GM23338 (cell line): ENCODE data around the gene EHF. TPM values are rescaled to one million over a fixed set of nuclear protein-coding genes. Genes with fewer than 3 reads are reported as not detected.

ENCODE experiments used
- ATAC-seq: fragments of 200-7000 bp; cut with Tn5 transposase; 3 replicates; pipeline ENCODE4 v1.9.1; 2020
- DNase-seq: peaks from one replicate; pipeline ENCODE4 v3.0.0-alpha.2; 2015; ENCODE audit warnings: low spot score
- H2AFZ ChIP-seq: fragments of 200-600 bp; sonication (generic); 2 replicates; pipeline ENCODE4 v1.8.0; 2016; ENCODE audit warnings: antibody characterized with exemption, mild to moderate bottlenecking, moderate library complexity
- H3F3A ChIP-seq: fragments of 200-600 bp; sonication (generic); replicated peaks from 2 replicates; pipeline ENCODE4 v1.8.0; 2017; ENCODE audit warnings: antibody characterized with exemption, mixed run types, low read depth
- H3K27ac ChIP-seq: fragments of 200-600 bp; sonication (generic); 2 replicates; pipeline ENCODE4 v1.6.1; 2016; ENCODE audit warnings: low read depth
- H3K27me3 ChIP-seq: fragments of 200-600 bp; sonication (generic); 2 replicates; pipeline ENCODE4 v1.8.0; 2016; ENCODE audit warnings: mild to moderate bottlenecking, mixed run types, moderate library complexity; ENCODE audit not compliant: insufficient read depth
- H3K36me3 ChIP-seq: fragments of 200-600 bp; sonication (generic); 2 replicates; pipeline ENCODE4 v1.8.0; 2016; ENCODE audit warnings: mild to moderate bottlenecking; ENCODE audit not compliant: insufficient read depth
- H3K4me1 ChIP-seq: fragments of 200-600 bp; sonication (generic); 2 replicates; pipeline ENCODE4 v1.8.0; 2016; ENCODE audit warnings: mild to moderate bottlenecking, moderate library complexity; ENCODE audit not compliant: insufficient read depth
- H3K4me2 ChIP-seq: fragments of 200-600 bp; sonication (generic); 2 replicates; pipeline ENCODE4 v1.7.1; 2017; ENCODE audit warnings: mixed run types
- H3K4me3 ChIP-seq: fragments of 200-600 bp; sonication (generic); 2 replicates; pipeline ENCODE4 v1.6.1; 2016; ENCODE audit warnings: mixed run types
- H3K79me2 ChIP-seq: fragments of 200-600 bp; sonication (generic); replicated peaks from 2 replicates; pipeline ENCODE4 v1.8.0; 2017; ENCODE audit warnings: mild to moderate bottlenecking; ENCODE audit not compliant: insufficient read depth
- H3K9me2 ChIP-seq: fragments of 200-600 bp; sonication (generic); 2 replicates; pipeline ENCODE4 v1.8.0; 2017; ENCODE audit not compliant: insufficient read depth
- H4K20me1 ChIP-seq: fragments of 200-600 bp; sonication (generic); replicated peaks from 2 replicates; pipeline ENCODE4 v1.8.0; 2017; ENCODE audit warnings: mild to moderate bottlenecking; ENCODE audit not compliant: insufficient read depth
- H3K27ac Mint-ChIP-seq: 2 replicates; pipeline ENCODE4 v1.8.0; 2020; ENCODE audit warnings: inconsistent platforms, mild to moderate bottlenecking, moderate library complexity, mixed read lengths
- H3K27me3 Mint-ChIP-seq: 3 replicates; pipeline ENCODE4 v1.8.0; 2022; ENCODE audit warnings: low read depth, mild to moderate bottlenecking, moderate library complexity, mixed read lengths, inconsistent platforms; ENCODE audit not compliant: insufficient read depth, poor library complexity
- H3K36me3 Mint-ChIP-seq: 3 replicates; pipeline ENCODE4 v1.8.0; 2021; ENCODE audit warnings: low read depth, mild to moderate bottlenecking, inconsistent platforms, moderate library complexity, mixed read lengths
- H3K4me1 Mint-ChIP-seq: 3 replicates; pipeline ENCODE4 v1.8.0; 2020; ENCODE audit warnings: mild to moderate bottlenecking, inconsistent platforms, mixed read lengths
- H3K4me3 Mint-ChIP-seq: 3 replicates; pipeline ENCODE4 v1.8.0; 2021; ENCODE audit warnings: moderate library complexity, mild to moderate bottlenecking, inconsistent platforms, mixed read lengths
- H3K9me3 Mint-ChIP-seq: 3 replicates; pipeline ENCODE4 v1.8.0; 2020; ENCODE audit warnings: moderate library complexity, mild to moderate bottlenecking, inconsistent platforms, mixed read lengths
- CREB1 ChIP-seq: fragments of 250-450 bp; sonication (Bioruptor Pico); IDR thresholded peaks from 2 replicates; pipeline ENCODE4 v1.5.0; 2020; ENCODE audit warnings: low read depth, mild to moderate bottlenecking, moderate library complexity
- CTCF ChIP-seq, 2 experiments: fragments of 200-600 bp in 1 of 2; sonication (generic) in 1 of 2; conservative IDR thresholded peaks; 2 replicates each; pipeline versions ENCODE4 v1.5.1 to v1.6.1; 2016 to 2017; ENCODE audit warnings: antibody characterized with exemption in 2 of 2, low read depth in 2 of 2, mild to moderate bottlenecking in 2 of 2, moderate library complexity in 1 of 2
- EZH2phosphoT487 ChIP-seq: fragments of 200-600 bp; sonication (generic); IDR thresholded peaks from one replicate; pipeline ENCODE4 v1.8.1; 2018; ENCODE audit warnings: antibody characterized with exemption; ENCODE audit not compliant: unreplicated experiment
- JUNB ChIP-seq: IDR thresholded peaks from one replicate; pipeline ENCODE4 v1.6.1; 2016; ENCODE audit warnings: antibody characterized with exemption; ENCODE audit not compliant: unreplicated experiment
- REST ChIP-seq: IDR thresholded peaks from one replicate; pipeline ENCODE4 v1.6.1; 2018; ENCODE audit warnings: antibody characterized with exemption; ENCODE audit not compliant: unreplicated experiment
- ZNF331 ChIP-seq: fragments of 250-450 bp; sonication (Bioruptor Pico); IDR thresholded peaks from 2 replicates; pipeline ENCODE4 v1.5.0; 2020; ENCODE audit warnings: low read depth, mild to moderate bottlenecking, moderate library complexity
- polyA plus RNA-seq: library from polyadenylated mRNA; unstranded; fragments of >200 nt; fragmentation: Nextera tagmentation; extraction: Ambion mirVana; gene quantifications from 2 replicates; pipeline ENCODE4 v1.2.1, GENCODE V29; 2016
- total RNA-seq: library from RNA; depleted of rRNA; stranded (reverse); fragments of >200 nt; shearing (Covaris generic); gene quantifications from 2 replicates; pipeline ENCODE4 v1.2.3, GENCODE V29; 2014
- TF ChIP-seq, protein P1 (sequence below): fragments of 250-450 bp; sonication (Bioruptor Pico); IDR thresholded peaks from 2 replicates; pipeline ENCODE4 v1.5.0; 2020; ENCODE audit warnings: mild to moderate bottlenecking, moderate library complexity
- TF ChIP-seq, protein P2 (sequence below): IDR thresholded peaks from 2 replicates; pipeline ENCODE4 v1.6.1; 2016; ENCODE audit warnings: antibody characterized with exemption

The EHF gene
- total and polyA plus RNA-seq, 2 experiments from 2014 or later: not detected

GRCh38 chr11:34619062-34619516, 1.8 kb upstream of the EHF start (continued):
- no peak for TF ChIP-seq REST

DNA sequence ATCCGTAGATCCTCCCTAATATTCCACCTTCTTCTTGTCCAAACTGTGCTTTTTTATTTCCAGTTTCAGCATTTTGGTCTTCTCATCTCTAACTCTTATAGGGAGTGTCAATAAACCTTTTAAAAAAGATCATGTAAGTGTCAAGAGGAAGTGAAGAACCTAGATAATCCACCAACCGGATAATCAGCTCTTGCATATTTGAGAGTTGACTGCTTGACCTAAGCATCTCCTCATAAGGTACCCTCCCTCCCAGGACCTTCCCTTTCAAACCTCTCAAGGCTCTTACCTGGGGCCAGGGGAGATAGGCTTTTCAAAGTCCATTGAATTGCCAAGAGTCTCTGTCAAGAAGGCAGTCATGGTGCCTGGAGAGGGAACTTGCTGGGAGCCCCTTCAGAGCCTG, 691 bp upstream of the EHF start:
- Histone ChIP-seq H4K20me1 (no peaks in the 10 kb centered on the region), H3K27me3 (no peaks in the 10 kb centered on the region), H3F3A (no peaks in the 10 kb centered on the region), H3K79me2 (no peaks in the 10 kb centered on the region), H3K27ac (no peak overlapping the region), H3K4me3 (no peak overlapping the region), H2AFZ (no peak overlapping the region), H3K36me3 (no peaks in the 10 kb centered on the region), H3K4me1 (peaks cover 6% of the 10 kb centered on the region; the same call in 1 of the 2 replicates), H3K9me2 (peaks cover 24% of the 10 kb centered on the region; the same call in 1 of the 2 replicates), H3K4me2 (no peak overlapping the region)
- Mint-ChIP-seq H3K9me3 (no peaks in the 10 kb centered on the region), H3K36me3 (no peaks in the 10 kb centered on the region), H3K4me3 (no peak overlapping the region), H3K27me3 (no peaks in the 10 kb centered on the region), H3K27ac (no peak overlapping the region), H3K4me1 (peaks cover 6% of the 10 kb centered on the region; the same call in 2 of the 3 replicates)
- DNase-seq: no peak
- no peak for ATAC-seq
- TF ChIP-seq CTCF (conservative IDR thresholded peaks at IDR 0.05; ENCODE audit: low read depth in 2 of 2): no peak
- TF ChIP-seq REST: no peak
- no peak for TF ChIP-seq CREB1 (CRISPR knock-in tag)
- TF ChIP-seq EZH2phosphoT487: no peak
- no peak for TF ChIP-seq ZNF331 (CRISPR knock-in tag)
- TF ChIP-seq JUNB: no peak
- TF ChIP-seq, protein P1, sequence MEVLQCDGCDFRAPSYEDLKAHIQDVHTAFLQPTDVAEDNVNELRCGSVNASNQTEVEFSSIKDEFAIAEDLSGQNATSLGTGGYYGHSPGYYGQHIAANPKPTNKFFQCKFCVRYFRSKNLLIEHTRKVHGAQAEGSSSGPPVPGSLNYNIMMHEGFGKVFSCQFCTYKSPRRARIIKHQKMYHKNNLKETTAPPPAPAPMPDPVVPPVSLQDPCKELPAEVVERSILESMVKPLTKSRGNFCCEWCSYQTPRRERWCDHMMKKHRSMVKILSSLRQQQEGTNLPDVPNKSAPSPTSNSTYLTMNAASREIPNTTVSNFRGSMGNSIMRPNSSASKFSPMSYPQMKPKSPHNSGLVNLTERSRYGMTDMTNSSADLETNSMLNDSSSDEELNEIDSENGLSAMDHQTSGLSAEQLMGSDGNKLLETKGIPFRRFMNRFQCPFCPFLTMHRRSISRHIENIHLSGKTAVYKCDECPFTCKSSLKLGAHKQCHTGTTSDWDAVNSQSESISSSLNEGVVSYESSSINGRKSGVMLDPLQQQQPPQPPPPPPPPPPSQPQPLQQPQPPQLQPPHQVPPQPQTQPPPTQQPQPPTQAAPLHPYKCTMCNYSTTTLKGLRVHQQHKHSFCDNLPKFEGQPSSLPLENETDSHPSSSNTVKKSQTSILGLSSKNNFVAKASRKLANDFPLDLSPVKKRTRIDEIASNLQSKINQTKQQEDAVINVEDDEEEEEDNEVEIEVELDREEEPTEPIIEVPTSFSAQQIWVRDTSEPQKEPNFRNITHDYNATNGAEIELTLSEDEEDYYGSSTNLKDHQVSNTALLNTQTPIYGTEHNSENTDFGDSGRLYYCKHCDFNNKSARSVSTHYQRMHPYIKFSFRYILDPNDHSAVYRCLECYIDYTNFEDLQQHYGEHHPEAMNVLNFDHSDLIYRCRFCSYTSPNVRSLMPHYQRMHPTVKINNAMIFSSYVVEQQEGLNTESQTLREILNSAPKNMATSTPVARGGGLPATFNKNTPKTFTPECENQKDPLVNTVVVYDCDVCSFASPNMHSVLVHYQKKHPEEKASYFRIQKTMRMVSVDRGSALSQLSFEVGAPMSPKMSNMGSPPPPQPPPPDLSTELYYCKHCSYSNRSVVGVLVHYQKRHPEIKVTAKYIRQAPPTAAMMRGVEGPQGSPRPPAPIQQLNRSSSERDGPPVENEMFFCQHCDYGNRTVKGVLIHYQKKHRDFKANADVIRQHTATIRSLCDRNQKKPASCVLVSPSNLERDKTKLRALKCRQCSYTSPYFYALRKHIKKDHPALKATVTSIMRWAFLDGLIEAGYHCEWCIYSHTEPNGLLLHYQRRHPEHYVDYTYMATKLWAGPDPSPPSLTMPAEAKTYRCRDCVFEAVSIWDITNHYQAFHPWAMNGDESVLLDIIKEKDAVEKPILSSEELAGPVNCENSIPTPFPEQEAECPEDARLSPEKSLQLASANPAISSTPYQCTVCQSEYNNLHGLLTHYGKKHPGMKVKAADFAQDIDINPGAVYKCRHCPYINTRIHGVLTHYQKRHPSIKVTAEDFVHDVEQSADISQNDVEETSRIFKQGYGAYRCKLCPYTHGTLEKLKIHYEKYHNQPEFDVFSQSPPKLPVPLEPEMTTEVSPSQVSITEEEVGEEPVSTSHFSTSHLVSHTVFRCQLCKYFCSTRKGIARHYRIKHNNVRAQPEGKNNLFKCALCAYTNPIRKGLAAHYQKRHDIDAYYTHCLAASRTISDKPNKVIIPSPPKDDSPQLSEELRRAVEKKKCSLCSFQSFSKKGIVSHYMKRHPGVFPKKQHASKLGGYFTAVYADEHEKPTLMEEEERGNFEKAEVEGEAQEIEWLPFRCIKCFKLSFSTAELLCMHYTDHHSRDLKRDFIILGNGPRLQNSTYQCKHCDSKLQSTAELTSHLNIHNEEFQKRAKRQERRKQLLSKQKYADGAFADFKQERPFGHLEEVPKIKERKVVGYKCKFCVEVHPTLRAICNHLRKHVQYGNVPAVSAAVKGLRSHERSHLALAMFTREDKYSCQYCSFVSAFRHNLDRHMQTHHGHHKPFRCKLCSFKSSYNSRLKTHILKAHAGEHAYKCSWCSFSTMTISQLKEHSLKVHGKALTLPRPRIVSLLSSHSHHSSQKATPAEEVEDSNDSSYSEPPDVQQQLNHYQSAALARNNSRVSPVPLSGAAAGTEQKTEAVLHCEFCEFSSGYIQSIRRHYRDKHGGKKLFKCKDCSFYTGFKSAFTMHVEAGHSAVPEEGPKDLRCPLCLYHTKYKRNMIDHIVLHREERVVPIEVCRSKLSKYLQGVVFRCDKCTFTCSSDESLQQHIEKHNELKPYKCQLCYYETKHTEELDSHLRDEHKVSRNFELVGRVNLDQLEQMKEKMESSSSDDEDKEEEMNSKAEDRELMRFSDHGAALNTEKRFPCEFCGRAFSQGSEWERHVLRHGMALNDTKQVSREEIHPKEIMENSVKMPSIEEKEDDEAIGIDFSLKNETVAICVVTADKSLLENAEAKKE (CRISPR knock-in tag): no peak
- TF ChIP-seq, protein P2, sequence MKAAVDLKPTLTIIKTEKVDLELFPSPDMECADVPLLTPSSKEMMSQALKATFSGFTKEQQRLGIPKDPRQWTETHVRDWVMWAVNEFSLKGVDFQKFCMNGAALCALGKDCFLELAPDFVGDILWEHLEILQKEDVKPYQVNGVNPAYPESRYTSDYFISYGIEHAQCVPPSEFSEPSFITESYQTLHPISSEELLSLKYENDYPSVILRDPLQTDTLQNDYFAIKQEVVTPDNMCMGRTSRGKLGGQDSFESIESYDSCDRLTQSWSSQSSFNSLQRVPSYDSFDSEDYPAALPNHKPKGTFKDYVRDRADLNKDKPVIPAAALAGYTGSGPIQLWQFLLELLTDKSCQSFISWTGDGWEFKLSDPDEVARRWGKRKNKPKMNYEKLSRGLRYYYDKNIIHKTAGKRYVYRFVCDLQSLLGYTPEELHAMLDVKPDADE: no peak
